NT2/D1 (cell line): ENCODE data around the gene MYO1E.

Experiments used
- SUZ12 ChIP-seq: IDR thresholded peaks from 2 replicates; pipeline ENCODE4 v1.6.1; 2011; ENCODE audit not compliant: insufficient read length, insufficient read depth; ENCODE audit errors: extremely low read depth
- YY1 ChIP-seq: IDR thresholded peaks from 2 replicates; pipeline ENCODE4 v1.6.1; 2011; ENCODE audit not compliant: insufficient read length, insufficient read depth

DNA sequence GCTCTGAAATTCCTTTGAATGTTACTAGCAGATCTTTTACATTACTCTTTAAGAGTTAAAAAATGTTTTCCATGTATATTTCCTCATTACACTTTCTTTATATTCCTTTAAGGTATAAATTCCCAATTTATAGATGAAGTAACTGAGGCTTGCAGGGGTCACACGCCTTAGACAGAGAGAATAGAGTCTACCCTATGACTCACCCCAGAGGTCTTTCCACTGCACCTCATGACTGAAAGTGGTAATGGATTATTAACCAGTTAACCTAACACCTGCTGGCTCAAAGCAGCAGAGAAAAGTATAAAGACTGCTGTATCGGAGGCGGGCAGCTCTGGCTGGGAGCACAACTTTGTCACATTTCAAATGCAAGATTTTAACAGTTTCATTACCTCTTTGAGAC lies 128.3 kb downstream of the MYO1E start:
- no peak for TF ChIP-seq SUZ12
- no peak for TF ChIP-seq YY1
